Lower leg skin (tissue), 4 donors: ENCODE measurements around the gene ALG3. TPM values are rescaled to one million over a fixed set of nuclear protein-coding genes. Genes with fewer than 3 reads are reported as not detected.

Experiments
- DNase-seq, 2 donors: peaks; one replicate each; pipeline ENCODE4 v3.0.0-alpha.2; 2019; ENCODE audit warnings: low spot score in 2 of 2
- H3K4me3 ChIP-seq: fragments of 200-600 bp; sonication (generic); 2 replicates; pipeline ENCODE4 v1.5.1; 2017; ENCODE audit warnings: mild to moderate bottlenecking, low read depth; ENCODE audit not compliant: poor library complexity, severe bottlenecking
- CTCF ChIP-seq, 3 donors: fragments of 450-650 bp; IDR thresholded peaks; one replicate each; pipeline ENCODE4 v1.5.1; 2016; ENCODE audit warnings: antibody characterized with exemption in 3 of 3, mild to moderate bottlenecking in 3 of 3, moderate library complexity in 2 of 3
- POLR2A ChIP-seq, 2 donors: fragments of 450-650 bp; IDR thresholded peaks; one replicate each; pipeline ENCODE4 v1.6.1; 2016 to 2017; ENCODE audit warnings: antibody characterized with exemption in 2 of 2, mild to moderate bottlenecking in 1 of 2, moderate library complexity in 1 of 2
- WGBS, 2 donors: methylation state at CpG; one replicate each; pipeline ENCODE4 v1.1.5; 2018; 5-methylcytosine and 5-hydroxymethylcytosine counted together
- intact Hi-C: fragments of 100-400 bp; cut with DNase I; formaldehyde crosslinking; loops from one replicate; pipeline ENCODE4 v1.15.0; 2023; ENCODE audit warnings: low total_unique reads
- total RNA-seq, 4 donors: library from RNA; depleted of rRNA; stranded (reverse); fragments of >200 nt; gene quantifications; one replicate each; pipeline ENCODE4 v1.1.0, GENCODE V29; 2016

Gene ALG3
- total RNA-seq, 4 donors from 2014 or later, result 41.7 to 53.6 (median 46.2) TPM

GRCh38 chr3:184238246-184238818 is 10.4 kb downstream of the ALG3 start:
- 64 to 70% methylated on average over 12 to 13 of the region's 13 CpGs for WGBS, 2 donors
- H3K4me3 ChIP-seq, result no peak overlapping the region
- TF ChIP-seq POLR2A (IDR thresholded peaks at IDR 0.05) (no peak), CTCF (IDR thresholded peaks at IDR 0.05) (no peak)
- intact Hi-C loops, result no loop called here
- DNase-seq, result no peak

- no peak overlapping the region for H3K4me3 ChIP-seq
- DNase-seq, result no peak
- intact Hi-C loops, result no loop called here
- TF ChIP-seq POLR2A (IDR thresholded peaks at IDR 0.05), result no peak
- TF ChIP-seq CTCF (IDR thresholded peaks at IDR 0.05), result no peak
- 17 to 30% methylated on average over 1 of the region's 1 CpG for WGBS, 2 donors
These were observed 11.0 kb downstream of the ALG3 start for GRCh38 chr3:184237807-184238206.

GRCh38 chr3:184237211-184237610 is 11.6 kb downstream of the ALG3 start:
- intact Hi-C loops, result no loop called here
- no peak overlapping the region for H3K4me3 ChIP-seq
- 84 to 86% methylated on average over 7 of the region's 7 CpGs for WGBS, 2 donors
- TF ChIP-seq POLR2A (IDR thresholded peaks at IDR 0.05) (no peak), CTCF (IDR thresholded peaks at IDR 0.05) (no peak)
- no peak for DNase-seq

GRCh38 chr3:184236636-184237035 is 12.1 kb downstream of the ALG3 start:
- 87 to 90% methylated on average over 3 of the region's 3 CpGs for WGBS, 2 donors
- no peak overlapping the region for H3K4me3 ChIP-seq
- intact Hi-C loops, result no loop called here
- no peak for DNase-seq
- TF ChIP-seq CTCF (IDR thresholded peaks at IDR 0.05) (no peak), POLR2A (IDR thresholded peaks at IDR 0.05) (no peak)

- H3K4me3 ChIP-seq, result no peak overlapping the region
- 70 to 74% methylated on average over 12 to 14 of the region's 14 CpGs for WGBS, 2 donors
- DNase-seq, result no peak
- TF ChIP-seq POLR2A (IDR thresholded peaks at IDR 0.05) (no peak), CTCF (IDR thresholded peaks at IDR 0.05) (no peak)
- intact Hi-C loops, result no loop called here
These were observed 12.7 kb downstream of the ALG3 start for GRCh38 chr3:184236033-184236410.

GRCh38 chr3:184235381-184236032 is 13.3 kb downstream of the ALG3 start:
- H3K4me3 ChIP-seq, result no peak overlapping the region
- 78 to 81% methylated on average over 4 of the region's 4 CpGs for WGBS, 2 donors
- intact Hi-C loops, result no loop called here
- TF ChIP-seq CTCF (IDR thresholded peaks at IDR 0.05), result no peak
- no peak for TF ChIP-seq POLR2A (IDR thresholded peaks at IDR 0.05)
- DNase-seq, result no peak
